CD14-positive monocyte (primary cell): ENCODE data around the gene PARP11. TPM values are rescaled to one million over a fixed set of nuclear protein-coding genes. Genes with fewer than 3 reads are reported as not detected.

ENCODE experiments used
- DNase-seq, 3 donors: peaks; one replicate each; pipeline ENCODE4 v3.0.0-alpha.2; 2011 to 2022
- H2AFZ ChIP-seq: 2 replicates; pipeline ENCODE4 v1.6.0; 2012; ENCODE audit warnings: mild to moderate bottlenecking, low read depth, low read length, inconsistent platforms; ENCODE audit not compliant: insufficient read depth, poor library complexity, severe bottlenecking
- H3K27ac ChIP-seq, 2 donors: 1 replicate in 1 of 2; 2 replicates in 1 of 2; pipeline ENCODE4 v1.5.1; 2012 to 2013; ENCODE audit warnings: low read length in 2 of 2, control low read depth in 1 of 2, inconsistent platforms in 1 of 2, low read depth in 1 of 2, mild to moderate bottlenecking in 1 of 2
- H3K27me3 ChIP-seq, 2 donors: one replicate each; pipeline versions ENCODE4 v1.6.0 to v1.6.1; 2011 to 2013; ENCODE audit warnings: low read length in 2 of 2; ENCODE audit not compliant: control insufficient read depth in 2 of 2, insufficient read depth in 2 of 2
- H3K36me3 ChIP-seq, 2 donors: replicated peaks in 1 of 2; 1 replicate in 1 of 2; 2 replicates in 1 of 2; pipeline versions ENCODE4 v1.5.1 to v1.6.1; 2012 to 2013; ENCODE audit warnings: low read length in 2 of 2, control low read depth in 1 of 2, inconsistent platforms in 1 of 2, mild to moderate bottlenecking in 1 of 2; ENCODE audit not compliant: insufficient read depth in 2 of 2, control insufficient read depth in 1 of 2
- H3K4me1 ChIP-seq, 2 donors: 1 replicate in 1 of 2; 2 replicates in 1 of 2; pipeline versions ENCODE4 v1.5.1 to v1.6.1; 2012 to 2013; ENCODE audit warnings: low read length in 2 of 2, control low read depth in 1 of 2, inconsistent platforms in 1 of 2, mild to moderate bottlenecking in 1 of 2, moderate library complexity in 1 of 2; ENCODE audit not compliant: insufficient read depth in 2 of 2, control insufficient read depth in 1 of 2
- H3K4me2 ChIP-seq: replicated peaks from 2 replicates; pipeline ENCODE3; 2012; ENCODE audit warnings: low read length, moderate library complexity, mild to moderate bottlenecking; ENCODE audit not compliant: poor library complexity, severe bottlenecking; ENCODE audit errors: extremely low read depth
- H3K4me3 ChIP-seq, 3 experiments: fragments of 200-600 bp in 1 of 3; sonication (generic) in 1 of 3; replicated peaks in 1 of 3; 1 replicate in 2 of 3; 2 replicates in 1 of 3; pipeline ENCODE4 v1.5.1; 2011 to 2013; ENCODE audit warnings: low read length in 3 of 3, mild to moderate bottlenecking in 3 of 3, control low read depth in 2 of 3, low read depth in 2 of 3, inconsistent platforms in 1 of 3, moderate library complexity in 1 of 3
- H3K79me2 ChIP-seq: 2 replicates; pipeline ENCODE4 v1.6.0; 2012; ENCODE audit warnings: mild to moderate bottlenecking, control low read depth, inconsistent platforms, low read length, moderate library complexity; ENCODE audit not compliant: insufficient read depth
- H3K9ac ChIP-seq: 2 replicates; pipeline ENCODE4 v1.6.0; 2017; ENCODE audit warnings: low read length, mild to moderate bottlenecking; ENCODE audit not compliant: insufficient read depth, poor library complexity, severe bottlenecking
- H3K9me3 ChIP-seq, 2 donors: replicated peaks in 1 of 2; 1 replicate in 1 of 2; 2 replicates in 1 of 2; pipeline versions ENCODE4 v1.5.1 to v1.6.1; 2012 to 2013; ENCODE audit warnings: low read length in 2 of 2, control low read depth in 1 of 2; ENCODE audit not compliant: control insufficient read depth in 1 of 2, insufficient read depth in 1 of 2
- H4K20me1 ChIP-seq: 2 replicates; pipeline ENCODE4 v1.6.0; 2012; ENCODE audit warnings: mild to moderate bottlenecking, low read length, control low read depth, moderate library complexity; ENCODE audit not compliant: insufficient read depth
- H3K27ac Mint-ChIP-seq, 7 donors: one replicate each; pipeline ENCODE4 v1.8.0; 2020; ENCODE audit warnings: mild to moderate bottlenecking in 7 of 7, mixed read lengths in 7 of 7, moderate library complexity in 6 of 7, inconsistent platforms in 2 of 7
- H3K27me3 Mint-ChIP-seq, 3 donors: one replicate each; pipeline ENCODE4 v1.8.0; 2021 to 2022; ENCODE audit warnings: low read depth in 3 of 3, mild to moderate bottlenecking in 3 of 3, mixed read lengths in 3 of 3, moderate library complexity in 3 of 3, inconsistent platforms in 1 of 3
- H3K36me3 Mint-ChIP-seq, 2 donors: one replicate each; pipeline ENCODE4 v1.8.0; 2020; ENCODE audit warnings: mixed read lengths in 2 of 2, inconsistent platforms in 1 of 2, mild to moderate bottlenecking in 1 of 2
- H3K4me1 Mint-ChIP-seq: one replicate; pipeline ENCODE4 v1.8.0; 2020; ENCODE audit warnings: mild to moderate bottlenecking, mixed read lengths
- H3K4me3 Mint-ChIP-seq, 2 donors: one replicate each; pipeline ENCODE4 v1.8.0; 2020; ENCODE audit warnings: mild to moderate bottlenecking in 2 of 2, mixed read lengths in 2 of 2, moderate library complexity in 1 of 2
- H3K9me3 Mint-ChIP-seq, 7 donors: one replicate each; pipeline ENCODE4 v1.8.0; 2020 to 2022; ENCODE audit warnings: mixed read lengths in 7 of 7, mild to moderate bottlenecking in 6 of 7, moderate library complexity in 6 of 7, inconsistent platforms in 2 of 7
- WGBS: methylation state at CpG from one replicate; pipeline ENCODE4 v1.1.5; 2013; ENCODE audit warnings: missing lambda C conversion rate; ENCODE audit not compliant: insufficient coverage; 5-methylcytosine and 5-hydroxymethylcytosine counted together
- intact Hi-C, 2 donors: fragments of 100-400 bp; cut with micrococcal nuclease; formaldehyde crosslinking; loops; one replicate each; pipeline versions ENCODE4 v1.15.0 to v1.15.1; 2023
- polyA plus RNA-seq, 3 donors: library from polyadenylated mRNA; depleted of rRNA in 1 of 3; unstranded in 2 of 3; stranded (reverse) in 1 of 3; fragments of 300-500 nt in 2 of 3; fragments of >200 nt in 1 of 3; fragmentation: Illumina TruSeq in 2 of 3; gene quantifications; 1 replicate in 2 of 3; 2 replicates in 1 of 3; pipeline ENCODE4 v1.2.3, GENCODE V29; 2012 to 2021
- TF ChIP-seq, protein P1 (sequence below): fragments of 200-600 bp; IDR thresholded peaks from one replicate; pipeline ENCODE4 v1.8.0; 2022; ENCODE audit warnings: antibody characterized with exemption, mild to moderate bottlenecking

Gene PARP11
- polyA plus RNA-seq, 3 donors: 3.2 to 6.2 (median 5.4) TPM

DNA sequence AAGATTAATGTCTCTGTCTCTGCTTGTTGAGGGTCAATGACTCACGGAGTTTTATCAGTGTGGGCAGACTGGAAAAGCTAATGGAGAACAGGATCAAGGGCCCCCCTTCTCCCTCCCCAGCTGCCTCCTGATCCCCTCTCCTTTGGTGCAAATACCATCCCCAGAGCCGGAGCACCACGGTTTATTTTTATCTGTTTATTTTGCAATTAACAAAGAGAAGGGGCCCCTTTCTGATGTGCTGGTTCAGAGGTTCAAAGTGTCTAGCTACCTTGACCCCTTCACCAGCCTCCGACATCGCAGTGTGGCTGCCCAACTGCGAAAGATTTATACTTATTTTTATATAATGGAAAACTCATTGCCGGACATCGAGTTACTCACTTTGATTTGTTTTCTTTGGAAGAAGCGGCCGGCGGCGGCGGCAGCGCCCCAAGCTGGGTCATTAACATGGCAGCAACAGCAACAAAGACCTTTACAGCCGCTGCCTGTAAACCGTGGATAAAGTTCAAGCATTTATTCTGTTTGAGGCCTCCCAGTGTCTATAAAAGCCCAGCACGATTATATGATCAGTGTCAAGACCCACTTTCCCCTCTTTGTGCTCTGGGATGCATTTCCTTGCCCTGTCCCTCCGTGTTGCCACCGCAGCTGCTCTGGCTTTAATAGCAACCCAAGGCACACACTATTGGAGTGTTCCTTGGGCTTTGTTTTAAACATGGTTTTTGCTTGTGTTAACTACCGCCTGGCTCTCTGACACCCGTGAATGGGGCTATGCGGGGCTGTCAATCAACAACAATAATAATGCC is 47.4 kb upstream of the PARP11 start:
- intact Hi-C loops: no loop called here

DNA sequence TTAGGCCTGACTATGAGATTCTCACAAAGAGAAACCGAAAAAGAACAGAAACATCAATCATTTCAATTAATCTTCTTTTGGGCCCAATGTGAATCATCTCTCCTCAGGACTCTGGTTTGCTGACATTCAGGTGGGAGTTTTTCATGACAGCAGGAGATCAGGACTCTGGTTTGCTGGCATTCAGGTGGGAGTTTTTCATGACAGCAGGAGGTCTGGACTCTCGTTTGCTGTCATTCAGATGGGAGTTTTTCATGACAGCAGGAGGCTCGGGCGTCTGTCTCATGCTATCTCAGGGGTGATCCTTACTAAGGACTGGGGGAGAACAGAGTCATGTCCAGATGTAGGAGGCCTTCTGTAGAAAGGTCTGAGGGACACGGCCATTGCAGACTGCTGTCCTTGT is 40.1 kb upstream of the PARP11 start:
- Histone ChIP-seq H3K4me2 (no peak overlapping the region), H3K79me2 (no peaks in the 10 kb centered on the region), H3K27me3 (no peaks in the 10 kb centered on the region), H3K36me3 (no peaks in the 10 kb centered on the region), H3K27ac (no peak overlapping the region), H3K4me1 (peaks cover 0 to 2% of the 10 kb centered on the region in 2 donors), H2AFZ (no peak overlapping the region), H4K20me1 (no peaks in the 10 kb centered on the region), H3K9me3 (peaks cover 0 to 9% of the 10 kb centered on the region in 2 donors), H3K4me3 (no peak overlapping the region), H3K9ac (no peak overlapping the region)
- no peak overlapping the region for H3K27ac Mint-ChIP-seq
- peaks cover 0 to 10% (median 2%) of the 10 kb centered on the region in 3 donors for H3K27me3 Mint-ChIP-seq
- 100% methylated on average over 1 of the region's 5 CpGs for WGBS
- TF ChIP-seq, protein P1, sequence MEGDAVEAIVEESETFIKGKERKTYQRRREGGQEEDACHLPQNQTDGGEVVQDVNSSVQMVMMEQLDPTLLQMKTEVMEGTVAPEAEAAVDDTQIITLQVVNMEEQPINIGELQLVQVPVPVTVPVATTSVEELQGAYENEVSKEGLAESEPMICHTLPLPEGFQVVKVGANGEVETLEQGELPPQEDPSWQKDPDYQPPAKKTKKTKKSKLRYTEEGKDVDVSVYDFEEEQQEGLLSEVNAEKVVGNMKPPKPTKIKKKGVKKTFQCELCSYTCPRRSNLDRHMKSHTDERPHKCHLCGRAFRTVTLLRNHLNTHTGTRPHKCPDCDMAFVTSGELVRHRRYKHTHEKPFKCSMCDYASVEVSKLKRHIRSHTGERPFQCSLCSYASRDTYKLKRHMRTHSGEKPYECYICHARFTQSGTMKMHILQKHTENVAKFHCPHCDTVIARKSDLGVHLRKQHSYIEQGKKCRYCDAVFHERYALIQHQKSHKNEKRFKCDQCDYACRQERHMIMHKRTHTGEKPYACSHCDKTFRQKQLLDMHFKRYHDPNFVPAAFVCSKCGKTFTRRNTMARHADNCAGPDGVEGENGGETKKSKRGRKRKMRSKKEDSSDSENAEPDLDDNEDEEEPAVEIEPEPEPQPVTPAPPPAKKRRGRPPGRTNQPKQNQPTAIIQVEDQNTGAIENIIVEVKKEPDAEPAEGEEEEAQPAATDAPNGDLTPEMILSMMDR: no peak
- no peak overlapping the region for H3K4me3 Mint-ChIP-seq
- H3K9me3 Mint-ChIP-seq: peaks cover 7 to 18% (median 10%) of the 10 kb centered on the region in 7 donors
- H3K4me1 Mint-ChIP-seq: peaks cover under 1% of the 10 kb centered on the region
- no peak for DNase-seq
- intact Hi-C loops: no loop called here
- H3K36me3 Mint-ChIP-seq: no peaks in the 10 kb centered on the region

More for the DNA sequence above, 47.4 kb upstream of the PARP11 start:
- Mint-ChIP-seq H3K4me3 (no peak overlapping the region), H3K36me3 (no peaks in the 10 kb centered on the region), H3K27me3 (peaks cover 1 to 3% (median 2%) of the 10 kb centered on the region in 3 donors), H3K4me1 (no peaks in the 10 kb centered on the region), H3K9me3 (no peaks in the 10 kb centered on the region), H3K27ac (no peak overlapping the region)
- Histone ChIP-seq H3K79me2 (no peaks in the 10 kb centered on the region), H2AFZ (no peak overlapping the region), H3K27ac (no peak overlapping the region), H4K20me1 (no peaks in the 10 kb centered on the region), H3K9me3 (no peaks in the 10 kb centered on the region), H3K36me3 (no peaks in the 10 kb centered on the region), H3K9ac (no peak overlapping the region), H3K4me1 (no peaks in the 10 kb centered on the region), H3K4me2 (no peak overlapping the region), H3K27me3 (no peaks in the 10 kb centered on the region), H3K4me3 (no peak overlapping the region)
- WGBS: 95% methylated on average over 11 of the region's 22 CpGs
- no peak for DNase-seq
- TF ChIP-seq, protein P1: no peak
